H9 (cell line): ENCODE data around the gene CPA4. TPM values are rescaled to one million over a fixed set of nuclear protein-coding genes. Genes with fewer than 3 reads are reported as not detected.

Source experiments
- DNase-seq: peaks from one replicate; pipeline ENCODE4 v3.0.0-alpha.2; 2017
- H2AFZ ChIP-seq: one replicate; pipeline ENCODE4 v1.6.1; 2013; ENCODE audit warnings: mild to moderate bottlenecking, low read length, control low read depth, moderate library complexity
- H2AK5ac ChIP-seq: 2 replicates; pipeline ENCODE4 v1.6.1; 2013; ENCODE audit warnings: low read length, control low read depth, mixed read lengths; ENCODE audit not compliant: insufficient read length
- H2BK120ac ChIP-seq: one replicate; pipeline ENCODE4 v1.6.1; 2013; ENCODE audit warnings: low read depth, mild to moderate bottlenecking, low read length, control low read depth, inconsistent platforms; ENCODE audit not compliant: poor library complexity, severe bottlenecking
- H2BK12ac ChIP-seq: 2 replicates; pipeline ENCODE4 v1.6.1; 2013; ENCODE audit warnings: low read length, control low read depth, mixed read lengths, low read depth; ENCODE audit not compliant: insufficient read length
- H2BK15ac ChIP-seq: 2 replicates; pipeline ENCODE4 v1.6.1; 2013; ENCODE audit warnings: low read depth, low read length, control low read depth
- H2BK20ac ChIP-seq: one replicate; pipeline ENCODE4 v1.6.1; 2013; ENCODE audit warnings: low read depth, mild to moderate bottlenecking, low read length, control low read depth, inconsistent platforms; ENCODE audit not compliant: poor library complexity, severe bottlenecking
- H2BK5ac ChIP-seq: 2 replicates; pipeline ENCODE4 v1.6.1; 2013; ENCODE audit warnings: low read length, control low read depth, mixed read lengths; ENCODE audit not compliant: insufficient read length
- H3K14ac ChIP-seq: 2 replicates; pipeline ENCODE4 v1.6.1; 2013; ENCODE audit warnings: low read length, control low read depth; ENCODE audit not compliant: insufficient read depth
- H3K18ac ChIP-seq: 2 replicates; pipeline ENCODE4 v1.6.1; 2013; ENCODE audit warnings: low read depth, mild to moderate bottlenecking, mixed read lengths, low read length, control low read depth; ENCODE audit not compliant: insufficient read length
- H3K23ac ChIP-seq: 2 replicates; pipeline ENCODE4 v1.6.1; 2013; ENCODE audit warnings: low read length, control low read depth, mixed read lengths, low read depth; ENCODE audit not compliant: insufficient read length
- H3K23me2 ChIP-seq: 2 replicates; pipeline ENCODE4 v1.6.1; 2013; ENCODE audit warnings: low read depth, mild to moderate bottlenecking, mixed read lengths, low read length, control low read depth; ENCODE audit not compliant: insufficient read length, poor library complexity, severe bottlenecking
- H3K27ac ChIP-seq: 2 replicates; pipeline ENCODE4 v1.5.1; 2013; ENCODE audit warnings: low read length, control low read depth, mixed read lengths, low read depth; ENCODE audit not compliant: insufficient read length
- H3K27me3 ChIP-seq: 2 replicates; pipeline ENCODE4 v1.6.1; 2013; ENCODE audit warnings: low read length, control low read depth, inconsistent platforms; ENCODE audit not compliant: insufficient read depth
- H3K4ac ChIP-seq: 2 replicates; pipeline ENCODE4 v1.6.1; 2013; ENCODE audit warnings: low read depth, mild to moderate bottlenecking, control low read depth, inconsistent platforms, low read length, moderate library complexity
- H3K4me1 ChIP-seq: 2 replicates; pipeline ENCODE4 v1.6.1; 2013; ENCODE audit warnings: low read length, control low read depth, inconsistent platforms; ENCODE audit not compliant: insufficient read depth
- H3K4me2 ChIP-seq: 2 replicates; pipeline ENCODE4 v1.6.1; 2013; ENCODE audit warnings: low read length, control low read depth, mixed read lengths; ENCODE audit not compliant: insufficient read length, insufficient read depth
- H3K56ac ChIP-seq: 2 replicates; pipeline ENCODE4 v1.6.1; 2013; ENCODE audit warnings: low read depth, mild to moderate bottlenecking, mixed read lengths, low read length, control low read depth; ENCODE audit not compliant: insufficient read length
- H3K79me1 ChIP-seq: 2 replicates; pipeline ENCODE4 v1.6.1; 2013; ENCODE audit warnings: low read depth, mild to moderate bottlenecking, moderate library complexity, low read length, control low read depth, inconsistent platforms; ENCODE audit not compliant: insufficient read depth, poor library complexity, severe bottlenecking
- H3K79me2 ChIP-seq: 2 replicates; pipeline ENCODE4 v1.6.1; 2013; ENCODE audit warnings: low read length, control low read depth, inconsistent platforms; ENCODE audit not compliant: insufficient read depth
- H3K9ac ChIP-seq: 2 replicates; pipeline ENCODE4 v1.6.1; 2013; ENCODE audit warnings: low read length, control low read depth, mixed read lengths; ENCODE audit not compliant: insufficient read length; ENCODE audit errors: extremely low read depth
- H3K9me3 ChIP-seq: one replicate; pipeline ENCODE4 v1.6.1; 2013; ENCODE audit warnings: low read depth, low read length, inconsistent platforms; ENCODE audit not compliant: control insufficient read depth
- H3T11ph ChIP-seq: one replicate; pipeline ENCODE4 v1.6.1; 2013; ENCODE audit warnings: mild to moderate bottlenecking, low read length, control low read depth, inconsistent platforms
- H4K20me1 ChIP-seq: one replicate; pipeline ENCODE4 v1.6.1; 2013; ENCODE audit not compliant: control insufficient read depth, insufficient read length, insufficient read depth
- H4K5ac ChIP-seq: 2 replicates; pipeline ENCODE4 v1.6.1; 2013; ENCODE audit warnings: low read depth, mild to moderate bottlenecking, mixed read lengths, low read length, control low read depth; ENCODE audit not compliant: insufficient read length
- H4K8ac ChIP-seq: replicated peaks from 2 replicates; pipeline ENCODE4 v1.6.1; 2013; ENCODE audit warnings: low read length, control low read depth, mixed read lengths, low read depth; ENCODE audit not compliant: insufficient read length
- H4K91ac ChIP-seq: 2 replicates; pipeline ENCODE4 v1.6.1; 2013; ENCODE audit warnings: low read depth, mild to moderate bottlenecking, moderate library complexity, mixed read lengths, low read length, control low read depth; ENCODE audit not compliant: insufficient read length
- H3K27ac Mint-ChIP-seq, 3 experiments: 2 replicates in 2 of 3; 3 replicates in 1 of 3; pipeline ENCODE4 v1.8.0; 2020 to 2021; ENCODE audit warnings: mixed read lengths in 3 of 3, mild to moderate bottlenecking in 1 of 3, moderate library complexity in 1 of 3
- H3K27me3 Mint-ChIP-seq: 2 replicates; pipeline ENCODE4 v1.8.0; 2021; ENCODE audit warnings: low read depth, mild to moderate bottlenecking, moderate library complexity, mixed read lengths
- H3K36me3 Mint-ChIP-seq, 3 experiments: 2 replicates in 2 of 3; 3 replicates in 1 of 3; pipeline ENCODE4 v1.8.0; 2020 to 2021; ENCODE audit warnings: low read depth in 3 of 3, mixed read lengths in 3 of 3; ENCODE audit not compliant: insufficient read depth in 1 of 3
- H3K4me1 Mint-ChIP-seq, 2 experiments: 2 replicates each; pipeline ENCODE4 v1.8.0; 2020; ENCODE audit warnings: mixed read lengths in 2 of 2
- H3K4me3 Mint-ChIP-seq, 2 experiments: 2 replicates in 1 of 2; 3 replicates in 1 of 2; pipeline ENCODE4 v1.8.0; 2020 to 2021; ENCODE audit warnings: mild to moderate bottlenecking in 2 of 2, mixed read lengths in 2 of 2, moderate library complexity in 1 of 2
- H3K9me3 Mint-ChIP-seq, 2 experiments: 2 replicates in 1 of 2; 3 replicates in 1 of 2; pipeline ENCODE4 v1.8.0; 2020; ENCODE audit warnings: mild to moderate bottlenecking in 2 of 2, mixed read lengths in 2 of 2, moderate library complexity in 1 of 2
- WGBS: extraction: QIAGEN DNeasy Blood & Tissue Kit; methylation state at CpG from one replicate; pipeline ENCODE4 v1.1.7; 2013; ENCODE audit warnings: missing lambda C conversion rate, low lambda C conversion rate, mixed read lengths; ENCODE audit not compliant: insufficient read length; ENCODE audit errors: extremely low coverage; 5-methylcytosine and 5-hydroxymethylcytosine counted together
- total RNA-seq: library from RNA; stranded (reverse); gene quantifications from 2 replicates; pipeline ENCODE4 v1.2.1, GENCODE V29; 2021
- TF ChIP-seq, protein P1 (sequence below): fragments of 200-600 bp; sonication (generic); conservative IDR thresholded peaks from 3 replicates; pipeline ENCODE4 v1.8.0; 2021; ENCODE audit warnings: antibody characterized with exemption, mild to moderate bottlenecking

CPA4 gene
- total RNA-seq, 1 experiment from 2014 or later: not detected

DNA sequence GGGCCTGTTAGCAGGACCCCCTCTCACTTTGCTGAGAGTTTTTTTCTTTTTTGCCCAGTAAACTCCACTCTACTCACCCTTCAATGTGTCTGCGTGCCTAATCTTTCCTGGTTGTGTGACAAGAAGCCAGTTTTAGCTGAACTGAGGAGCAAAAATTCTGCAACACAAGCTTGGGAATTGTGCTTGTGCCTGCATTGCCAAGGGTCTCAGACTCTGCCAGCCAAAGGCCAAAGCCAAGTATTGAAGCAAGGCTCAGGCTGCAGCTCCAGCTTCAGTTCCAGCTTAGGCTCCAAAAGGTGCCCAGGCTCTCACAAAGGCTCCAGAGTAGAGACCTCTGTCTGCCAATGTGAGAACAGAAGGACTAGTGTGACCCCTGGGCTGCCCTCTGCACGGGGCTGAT is 30.5 kb upstream of the CPA4 start:
- no CpG with 5 or more reads among the region's 2 CpGs for WGBS
- no peak overlapping the region for H3K4ac ChIP-seq
- H2BK12ac ChIP-seq: no peak overlapping the region
- TF ChIP-seq, protein P1, sequence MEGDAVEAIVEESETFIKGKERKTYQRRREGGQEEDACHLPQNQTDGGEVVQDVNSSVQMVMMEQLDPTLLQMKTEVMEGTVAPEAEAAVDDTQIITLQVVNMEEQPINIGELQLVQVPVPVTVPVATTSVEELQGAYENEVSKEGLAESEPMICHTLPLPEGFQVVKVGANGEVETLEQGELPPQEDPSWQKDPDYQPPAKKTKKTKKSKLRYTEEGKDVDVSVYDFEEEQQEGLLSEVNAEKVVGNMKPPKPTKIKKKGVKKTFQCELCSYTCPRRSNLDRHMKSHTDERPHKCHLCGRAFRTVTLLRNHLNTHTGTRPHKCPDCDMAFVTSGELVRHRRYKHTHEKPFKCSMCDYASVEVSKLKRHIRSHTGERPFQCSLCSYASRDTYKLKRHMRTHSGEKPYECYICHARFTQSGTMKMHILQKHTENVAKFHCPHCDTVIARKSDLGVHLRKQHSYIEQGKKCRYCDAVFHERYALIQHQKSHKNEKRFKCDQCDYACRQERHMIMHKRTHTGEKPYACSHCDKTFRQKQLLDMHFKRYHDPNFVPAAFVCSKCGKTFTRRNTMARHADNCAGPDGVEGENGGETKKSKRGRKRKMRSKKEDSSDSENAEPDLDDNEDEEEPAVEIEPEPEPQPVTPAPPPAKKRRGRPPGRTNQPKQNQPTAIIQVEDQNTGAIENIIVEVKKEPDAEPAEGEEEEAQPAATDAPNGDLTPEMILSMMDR: no peak
- H2AFZ ChIP-seq: no peak overlapping the region
- no peak overlapping the region for H3K18ac ChIP-seq
- H2BK15ac ChIP-seq: no peak overlapping the region
- Mint-ChIP-seq H3K9me3 (peaks cover 5 to 19% of the 10 kb centered on the region in 2 experiments; a peak in 4 of 5 replicates), H3K4me1 (peaks cover 46 to 47% of the 10 kb centered on the region in 2 experiments), H3K4me3 (no peak overlapping the region), H3K27ac (no peak overlapping the region), H3K27me3 (peaks cover 8% of the 10 kb centered on the region), H3K36me3 (peaks cover 2 to 19% (median 14%) of the 10 kb centered on the region in 3 experiments; a peak in 6 of 7 replicates)
- no peak overlapping the region for H2AK5ac ChIP-seq
- H3K4me1 ChIP-seq: no peaks in the 10 kb centered on the region; the same call in 1 of the 2 replicates
- no peak overlapping the region for H4K91ac ChIP-seq
- H4K8ac ChIP-seq: no peak overlapping the region
- H3K14ac ChIP-seq: no peak overlapping the region
- no peaks in the 10 kb centered on the region for H3K79me1 ChIP-seq
- H3K4me2 ChIP-seq: no peak overlapping the region
- no peaks in the 10 kb centered on the region for H3K23me2 ChIP-seq
- H3K9ac ChIP-seq: no peak overlapping the region
- no peaks in the 10 kb centered on the region for H4K20me1 ChIP-seq
- DNase-seq: no peak
- H3K27me3 ChIP-seq: no peaks in the 10 kb centered on the region
- no peak overlapping the region for H3K23ac ChIP-seq
- H3K79me2 ChIP-seq: no peaks in the 10 kb centered on the region
- no peaks in the 10 kb centered on the region for H3K9me3 ChIP-seq
- H3K27ac ChIP-seq: no peak overlapping the region
- H2BK20ac ChIP-seq: no peak overlapping the region
- no peak overlapping the region for H2BK5ac ChIP-seq
- no peak overlapping the region for H2BK120ac ChIP-seq
- no peak overlapping the region for H3K56ac ChIP-seq
- no peak overlapping the region for H4K5ac ChIP-seq
- H3T11ph ChIP-seq: no peak overlapping the region
